Measurements from ENCODE around the gene RPL35.
A peak's percentile ranks its signal among the peaks of the same experiment; 100 is the strongest.

Gene RPL35

DNA sequence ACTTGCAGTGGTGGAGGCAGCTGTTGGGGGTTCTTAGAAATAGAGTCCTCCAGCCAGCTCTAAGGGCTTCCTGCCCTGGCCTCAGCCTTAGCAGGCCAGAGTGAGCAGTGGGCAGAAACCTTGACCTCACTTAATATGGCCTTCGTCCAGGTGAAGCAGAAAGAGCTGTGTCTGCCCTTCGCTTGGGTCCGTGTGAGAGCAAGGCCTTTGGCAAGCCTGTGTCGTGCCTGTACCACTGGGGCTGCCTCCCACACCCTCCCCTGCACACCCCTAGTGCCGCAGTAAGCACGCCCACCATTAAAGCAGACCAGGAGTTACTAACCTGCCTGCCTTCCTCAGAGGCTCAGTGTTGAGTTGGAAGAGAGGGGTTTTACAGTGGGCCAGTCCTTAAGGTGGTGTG is 13.7 kb upstream of the RPL35 start:
- no peak for DNase-seq

- no peak for DNase-seq
Measured at GRCh38 chr9:124873664-124874063, 11.9 kb upstream of the RPL35 start.

- no peak for DNase-seq
Measured at GRCh38 chr9:124871156-124871561, 9.4 kb upstream of the RPL35 start.

GRCh38 chr9:124870723-124871122 is 9.0 kb upstream of the RPL35 start:
- no peak for DNase-seq

- DNase-seq, result peak; percentile 94
Measured at GRCh38 chr9:124869986-124870560, 8.3 kb upstream of the RPL35 start.

DNA sequence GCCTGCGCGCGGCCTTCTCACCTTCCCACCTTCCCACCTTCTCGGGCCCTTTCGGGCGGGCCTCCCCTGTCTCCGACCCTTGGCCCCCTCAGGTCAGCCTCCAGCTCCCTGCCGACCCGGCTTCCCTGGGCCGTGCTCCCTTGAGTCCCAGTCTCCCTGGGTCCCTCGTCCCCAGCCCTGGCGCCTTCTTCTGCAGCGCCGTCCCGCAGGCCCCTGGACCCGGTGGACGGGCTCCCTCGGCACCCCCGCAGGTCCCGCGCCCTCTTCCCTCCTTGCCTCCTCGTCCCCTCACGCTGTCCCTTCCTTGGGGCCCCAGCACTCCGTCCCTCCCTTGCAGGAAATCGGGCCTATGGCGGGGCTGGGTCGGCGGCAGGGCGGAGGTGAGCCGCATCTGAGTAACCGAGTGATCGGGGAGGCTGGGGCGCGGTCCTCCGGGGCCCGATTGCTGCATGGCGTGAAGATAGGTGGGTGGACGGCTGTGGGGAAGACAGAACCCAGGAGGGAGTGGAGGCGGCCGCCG is 7.8 kb upstream of the RPL35 start:
- no peak for DNase-seq

- DNase-seq, result peak; percentile 95
Measured at GRCh38 chr9:124868511-124869465, 7.0 kb upstream of the RPL35 start.

GRCh38 chr9:124863371-124863871 is 1.7 kb upstream of the RPL35 start:
- no peak for DNase-seq

DNA sequence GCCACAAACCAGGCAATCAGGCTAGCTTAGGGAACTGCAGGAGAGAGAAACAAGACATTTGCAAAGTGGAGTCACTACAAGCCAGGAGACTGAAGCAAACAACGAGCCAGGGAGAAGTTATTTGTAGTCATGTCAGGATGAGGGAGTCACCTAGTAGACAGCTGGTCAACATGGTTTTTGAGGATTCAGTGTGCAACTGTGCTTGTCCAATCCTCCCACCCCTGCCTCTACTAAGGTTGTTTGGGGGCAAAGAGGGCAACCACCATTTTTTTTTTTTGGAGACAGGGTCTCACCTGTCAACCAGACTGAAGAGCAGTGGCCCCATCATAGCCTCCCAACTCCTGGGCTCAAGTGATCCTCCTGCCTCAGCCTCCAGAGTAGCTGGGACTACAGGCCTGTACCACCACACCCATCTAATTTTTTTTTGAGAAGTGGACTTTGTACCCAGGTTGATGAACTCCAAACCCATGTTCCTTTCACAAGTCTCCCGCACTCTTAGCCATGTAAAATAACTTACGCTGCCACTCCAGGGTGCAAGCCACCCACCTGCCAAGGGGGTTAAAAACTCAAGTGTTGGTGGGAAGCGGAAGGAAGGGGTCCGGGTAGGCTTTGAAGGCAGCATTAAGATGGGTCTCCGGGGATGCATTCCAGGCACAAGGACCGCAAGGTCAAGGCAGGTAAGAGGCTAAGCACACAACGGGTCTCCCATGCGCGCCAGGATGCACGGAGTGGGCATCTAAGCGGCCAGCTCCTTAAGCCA is 995 bp downstream of the RPL35 start:
- no peak for DNase-seq

DNA sequence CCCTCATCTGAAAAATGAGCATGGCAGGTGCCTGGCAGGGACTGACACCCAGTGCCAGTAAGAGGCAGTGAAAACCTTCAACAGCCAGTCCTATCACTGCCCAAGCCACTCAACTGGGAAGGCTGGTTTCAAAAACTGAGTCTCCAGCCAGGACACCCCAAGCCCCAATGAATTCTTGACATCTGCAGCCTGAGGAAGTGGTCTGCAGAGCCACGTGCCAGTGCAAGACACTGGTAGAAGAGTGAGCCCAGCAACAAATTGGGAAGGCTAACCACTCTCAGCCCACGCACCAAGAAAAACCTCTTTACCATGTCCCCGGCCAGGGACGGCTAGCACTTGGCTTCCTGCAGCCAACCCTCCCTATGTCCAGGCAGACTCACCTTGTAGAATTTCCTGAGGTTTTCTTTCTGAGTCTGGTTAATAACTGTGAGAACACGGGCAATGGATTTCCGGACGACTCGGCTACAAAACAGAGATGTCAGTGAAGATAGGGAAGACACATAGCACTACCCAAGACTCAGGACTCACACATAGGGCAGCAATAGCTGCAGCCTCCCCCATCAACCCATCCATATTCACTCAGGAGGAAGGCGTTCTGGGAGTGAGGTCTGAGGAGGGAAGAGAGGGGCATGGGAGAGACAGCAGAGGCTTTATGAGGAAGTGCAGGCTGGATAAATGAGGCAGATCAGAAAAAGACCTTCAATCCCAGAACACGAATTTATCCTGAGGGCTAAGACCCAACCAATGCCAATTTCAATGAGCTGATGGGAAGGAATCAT is 1.8 kb downstream of the RPL35 start:
- no peak for DNase-seq

- no peak for DNase-seq
Measured at GRCh38 chr9:124858330-124859046, 3.3 kb downstream of the RPL35 start.

- no peak for DNase-seq
Measured at GRCh38 chr9:124857533-124858162, 4.1 kb downstream of the RPL35 start.

- DNase-seq, result no peak
Measured at GRCh38 chr9:124855944-124856765, 5.6 kb downstream of the RPL35 start.

GRCh38 chr9:124855566-124855943 is 6.2 kb downstream of the RPL35 start:
- DNase-seq, result no peak

DNA sequence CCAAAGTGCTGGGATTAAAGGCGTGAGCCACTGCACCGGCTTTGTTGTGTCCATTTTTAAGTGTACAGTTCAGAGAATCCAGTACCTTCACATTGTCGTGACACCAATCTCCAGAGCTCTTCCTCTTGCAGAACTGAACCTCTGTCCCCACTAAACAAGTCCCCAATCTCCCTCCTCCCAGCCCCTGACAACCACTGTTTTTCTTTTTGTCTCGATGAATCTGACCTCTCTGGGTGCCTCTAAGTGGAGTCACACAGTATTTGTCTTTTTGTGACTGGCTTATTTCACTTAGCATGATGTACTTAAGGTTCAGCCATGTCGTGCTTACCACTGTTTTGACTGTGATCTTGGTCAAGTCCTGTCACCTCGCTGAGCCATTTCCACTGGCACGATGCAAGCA is 6.9 kb downstream of the RPL35 start:
- DNase-seq, result no peak

DNA sequence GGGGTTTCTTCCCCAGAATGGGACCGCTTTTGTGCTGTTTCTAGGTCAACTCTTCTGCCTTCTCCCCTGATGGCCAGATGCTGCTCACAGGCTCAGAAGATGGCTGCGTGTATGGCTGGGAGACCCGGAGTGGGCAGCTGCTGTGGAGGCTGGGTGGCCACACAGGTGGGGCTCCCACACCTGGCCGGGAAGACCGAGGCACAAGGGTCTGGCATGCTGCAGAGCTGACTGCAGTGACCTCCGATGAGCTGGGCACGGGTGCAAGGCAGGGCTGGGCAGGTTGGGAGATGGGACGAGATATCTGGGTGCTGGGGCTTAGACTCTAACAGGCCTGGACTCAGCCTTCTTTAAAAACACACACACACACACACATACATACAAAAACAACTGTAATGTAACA is 7.6 kb downstream of the RPL35 start:
- DNase-seq, result no peak

DNA sequence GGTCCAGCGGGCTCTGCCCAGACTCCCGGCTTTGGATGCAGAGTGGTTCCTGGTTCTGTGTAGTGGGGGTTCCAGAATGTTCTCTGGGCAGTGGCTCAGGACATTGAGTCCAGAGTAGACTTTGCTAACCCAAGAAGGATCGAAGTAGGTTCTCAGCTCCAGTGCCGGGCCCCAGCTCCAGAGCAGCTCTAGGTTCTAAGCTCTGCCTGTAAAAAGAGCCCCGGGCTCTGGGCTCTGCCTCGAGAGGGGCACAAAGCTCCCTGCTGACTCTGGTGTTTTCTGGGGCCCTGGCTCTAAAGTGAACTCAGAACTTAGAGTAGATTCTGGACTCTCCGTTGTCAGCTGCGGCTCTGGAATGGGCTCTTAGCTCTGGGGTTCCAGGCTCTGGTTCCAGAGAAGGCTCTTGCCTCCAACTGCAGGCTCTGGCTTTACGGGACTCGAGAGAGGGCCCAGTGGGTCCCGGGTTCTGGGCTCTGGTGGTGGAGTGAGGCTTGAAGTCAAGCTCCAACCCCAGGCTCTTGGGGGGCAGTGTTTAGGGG is 8.1 kb downstream of the RPL35 start:
- DNase-seq, result no peak

DNA sequence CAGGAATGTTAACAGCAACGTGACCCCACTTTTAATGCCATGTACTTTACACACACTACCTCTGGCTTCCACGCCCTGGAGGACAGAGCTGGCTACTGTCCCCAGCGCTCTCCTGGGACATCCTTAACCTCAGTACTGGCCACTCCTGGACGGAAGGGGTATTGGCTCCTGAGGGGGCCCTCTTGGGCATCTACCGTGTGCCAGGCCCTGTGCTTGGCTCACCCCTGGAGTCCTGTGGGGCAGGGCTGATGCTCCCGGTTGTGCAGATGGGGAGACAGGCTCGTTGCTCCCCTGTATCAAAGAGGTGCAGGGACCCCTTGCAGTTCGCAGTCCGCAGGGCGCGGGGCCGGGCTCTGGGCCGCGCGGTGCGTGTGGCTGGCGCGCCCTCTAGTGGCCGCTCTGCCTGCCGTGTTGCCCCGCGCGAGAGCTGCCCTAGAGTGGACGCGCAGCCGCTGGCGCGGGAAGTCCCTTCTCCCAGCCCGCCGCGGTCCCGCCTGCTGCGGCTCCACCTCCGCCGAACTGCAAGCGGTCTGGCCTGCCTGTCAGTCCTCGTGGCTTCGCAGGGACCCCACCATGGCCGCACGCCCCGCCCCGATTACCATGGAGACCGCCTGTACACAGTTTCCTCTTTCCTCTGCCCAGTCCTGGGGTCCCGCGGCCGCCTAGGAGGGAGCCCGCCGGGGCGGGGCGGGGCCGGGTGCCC is 8.8 kb downstream of the RPL35 start, which contains the start of gene WDR38:
TSS of gene WDR38 (plus strand) at position 632 of the 703 bp plus-strand sequence. CDS start 72 bp downstream, outside the sequence.
- DNase-seq, result peak; percentile 78

Measured in activated CD4-positive, alpha-beta T cell treated with anti-CD3 and anti-CD28 coated beads, Interleukin-2, amount 50 U/mL, for 16 hours (primary cell).